Testis (tissue), 3 donors: ENCODE results near the gene C1orf116. TPM values are rescaled to one million over a fixed set of nuclear protein-coding genes. Genes with fewer than 3 reads are reported as not detected.
"Not testable (repeated sequence)": the region's sequence is repeated elsewhere in the genome, so short reads cannot be mapped to it uniquely, and the experiment has no call there.

Source experiments
- DNase-seq: peaks from one replicate; pipeline ENCODE4 v3.0.0-alpha.2; 2019
- H3K27ac ChIP-seq, 2 donors: fragments of 200-600 bp; sonication (generic); one replicate each; pipeline ENCODE4 v1.5.1; 2019
- H3K27me3 ChIP-seq: fragments of 200-600 bp; sonication (generic); one replicate; pipeline ENCODE4 v1.5.1; 2019
- H3K36me3 ChIP-seq: fragments of 200-600 bp; sonication (generic); one replicate; pipeline ENCODE4 v1.5.1; 2017; ENCODE audit warnings: low read depth; ENCODE audit errors: missing control alignments
- H3K4me1 ChIP-seq: fragments of 200-600 bp; sonication (generic); one replicate; pipeline ENCODE4 v1.5.1; 2019
- H3K4me3 ChIP-seq, 2 donors: fragments of 200-600 bp; sonication (generic); one replicate each; pipeline ENCODE4 v1.5.1; 2017 to 2019
- H3K9me3 ChIP-seq: fragments of 200-600 bp; sonication (generic); one replicate; pipeline ENCODE4 v1.5.1; 2017
- CTCF ChIP-seq, 3 experiments: fragments of 450-650 bp in 2 of 3; fragments of 200-600 bp in 1 of 3; sonication (generic) in 1 of 3; IDR thresholded peaks; one replicate each; pipeline ENCODE4 v1.5.1; 2016 to 2019; ENCODE audit warnings: antibody characterized with exemption in 3 of 3, mild to moderate bottlenecking in 2 of 3, moderate library complexity in 1 of 3
- POLR2A ChIP-seq: fragments of 450-650 bp; IDR thresholded peaks from one replicate; pipeline ENCODE4 v1.6.1; 2017; ENCODE audit warnings: antibody characterized with exemption, mild to moderate bottlenecking, moderate library complexity
- WGBS, 2 donors: methylation state at CpG; one replicate each; pipeline ENCODE4 v1.1.5; 2018; 5-methylcytosine and 5-hydroxymethylcytosine counted together
- intact Hi-C: fragments of 100-400 bp; cut with DNase I; formaldehyde crosslinking; loops from one replicate; pipeline ENCODE4 v1.15.1; 2023; ENCODE audit warnings: low total_unique reads
- polyA plus RNA-seq: library from polyadenylated mRNA; stranded (reverse); fragments of 350-450 nt; fragmentation: Illumina TruSeq; extraction: RNeasy Lipid Tissue Mini Kit (QIAGEN cat#74804); gene quantifications from one replicate; pipeline ENCODE4 v1.2.3, GENCODE V29; 2014; ENCODE audit warnings: low read depth, low replicate concordance; ENCODE audit not compliant: insufficient read depth
- total RNA-seq, 2 donors: library from RNA; depleted of rRNA; stranded (reverse); fragments of >200 nt; gene quantifications; one replicate each; pipeline ENCODE4 v1.2.3, GENCODE V29; 2016

C1orf116 gene
- total and polyA plus RNA-seq, 3 donors from 2014 or later = 0.31 to 0.88 (median 0.71) TPM

- intact Hi-C loops = no loop called here
- Histone ChIP-seq H3K9me3 (no peaks in the 10 kb centered on the region), H3K27ac (no peak overlapping the region), H3K36me3 (no peaks in the 10 kb centered on the region), H3K27me3 (no peaks in the 10 kb centered on the region), H3K4me1 (peaks cover 8% of the 10 kb centered on the region), H3K4me3 (no peak overlapping the region)
- no peak for DNase-seq
- TF ChIP-seq CTCF (IDR thresholded peaks at IDR 0.05) (no peak), POLR2A (no peak)
- 75 to 80% methylated on average over 2 of the region's 2 CpGs for WGBS, 2 donors
Observed at GRCh38 chr1:207045453-207045852, 12.9 kb upstream of the C1orf116 start.

GRCh38 chr1:207041397-207041796, 8.8 kb upstream of the C1orf116 start:
- 90 to 91% methylated on average over 2 of the region's 2 CpGs for WGBS, 2 donors
- H3K4me1 ChIP-seq, H3K9me3 ChIP-seq, H3K27ac ChIP-seq, intact Hi-C loops, H3K27me3 ChIP-seq, DNase-seq, H3K36me3 ChIP-seq, H3K4me3 ChIP-seq: not testable (repeated sequence)

- H3K4me1 ChIP-seq = no peaks in the 10 kb centered on the region
- H3K4me3 ChIP-seq = no peak overlapping the region
- TF ChIP-seq CTCF (IDR thresholded peaks at IDR 0.05) (no peak), POLR2A (no peak)
- WGBS, 2 donors = 67 to 73% methylated on average over 3 of the region's 3 CpGs
- H3K27ac ChIP-seq = no peak overlapping the region
- H3K9me3 ChIP-seq = no peaks in the 10 kb centered on the region
- DNase-seq = no peak
- no peaks in the 10 kb centered on the region for H3K27me3 ChIP-seq
- no peaks in the 10 kb centered on the region for H3K36me3 ChIP-seq
- intact Hi-C loops = no loop called here
Observed at GRCh38 chr1:207040181-207040533, 7.6 kb upstream of the C1orf116 start.

GRCh38 chr1:207039380-207040180, 7.0 kb upstream of the C1orf116 start:
- no peaks in the 10 kb centered on the region for H3K36me3 ChIP-seq
- intact Hi-C loops = no loop called here
- H3K4me3 ChIP-seq = no peak overlapping the region
- WGBS, 2 donors = 87% methylated on average over 4 of the region's 4 CpGs
- no peak for DNase-seq
- H3K9me3 ChIP-seq = no peaks in the 10 kb centered on the region
- no peaks in the 10 kb centered on the region for H3K4me1 ChIP-seq
- no peak for TF ChIP-seq CTCF (IDR thresholded peaks at IDR 0.05)
- no peak for TF ChIP-seq POLR2A
- no peaks in the 10 kb centered on the region for H3K27me3 ChIP-seq
- H3K27ac ChIP-seq = no peak overlapping the region

- TF ChIP-seq CTCF (IDR thresholded peaks at IDR 0.05) (no peak), POLR2A (no peak)
- no peaks in the 10 kb centered on the region for H3K9me3 ChIP-seq
Observed at GRCh38 chr1:207036865-207037264, 4.3 kb upstream of the C1orf116 start.

More at GRCh38 chr1:207036865-207037264, 4.3 kb upstream of the C1orf116 start:
- H3K4me1 ChIP-seq = no peaks in the 10 kb centered on the region
- intact Hi-C loops = no loop called here
- no peak overlapping the region for H3K4me3 ChIP-seq
- no peak for DNase-seq
- WGBS, 2 donors = 51 to 67% methylated on average over 1 of the region's 1 CpG
- no peaks in the 10 kb centered on the region for H3K27me3 ChIP-seq
- H3K27ac ChIP-seq = no peak overlapping the region
- no peaks in the 10 kb centered on the region for H3K36me3 ChIP-seq
